AG09309 (cell line): Measurements from ENCODE around the gene CEP85L.

Experiments
- DNase-seq: peaks from one replicate; pipeline ENCODE4 v3.0.0-alpha.2; 2010; ENCODE audit warnings: low read depth
- H3K4me3 ChIP-seq: 2 replicates; pipeline ENCODE4 v1.5.1; 2011; ENCODE audit warnings: mild to moderate bottlenecking, low read depth, low read length, moderate library complexity; ENCODE audit not compliant: control insufficient read depth
- TF ChIP-seq, protein P1 (sequence below): IDR thresholded peaks from 2 replicates; pipeline ENCODE4 v1.5.1; 2011; ENCODE audit warnings: mild to moderate bottlenecking, low read depth, low read length, inconsistent platforms; ENCODE audit not compliant: insufficient read depth, control insufficient read depth; ENCODE audit errors: missing control alignments

CEP85L gene

GRCh38 chr6:118562959-118563358 lies 88.4 kb downstream of the CEP85L start:
- no peak for DNase-seq
- H3K4me3 ChIP-seq = no peak overlapping the region
- TF ChIP-seq, protein P1, sequence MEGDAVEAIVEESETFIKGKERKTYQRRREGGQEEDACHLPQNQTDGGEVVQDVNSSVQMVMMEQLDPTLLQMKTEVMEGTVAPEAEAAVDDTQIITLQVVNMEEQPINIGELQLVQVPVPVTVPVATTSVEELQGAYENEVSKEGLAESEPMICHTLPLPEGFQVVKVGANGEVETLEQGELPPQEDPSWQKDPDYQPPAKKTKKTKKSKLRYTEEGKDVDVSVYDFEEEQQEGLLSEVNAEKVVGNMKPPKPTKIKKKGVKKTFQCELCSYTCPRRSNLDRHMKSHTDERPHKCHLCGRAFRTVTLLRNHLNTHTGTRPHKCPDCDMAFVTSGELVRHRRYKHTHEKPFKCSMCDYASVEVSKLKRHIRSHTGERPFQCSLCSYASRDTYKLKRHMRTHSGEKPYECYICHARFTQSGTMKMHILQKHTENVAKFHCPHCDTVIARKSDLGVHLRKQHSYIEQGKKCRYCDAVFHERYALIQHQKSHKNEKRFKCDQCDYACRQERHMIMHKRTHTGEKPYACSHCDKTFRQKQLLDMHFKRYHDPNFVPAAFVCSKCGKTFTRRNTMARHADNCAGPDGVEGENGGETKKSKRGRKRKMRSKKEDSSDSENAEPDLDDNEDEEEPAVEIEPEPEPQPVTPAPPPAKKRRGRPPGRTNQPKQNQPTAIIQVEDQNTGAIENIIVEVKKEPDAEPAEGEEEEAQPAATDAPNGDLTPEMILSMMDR = no peak

- no peak for DNase-seq
- H3K4me3 ChIP-seq = no peak overlapping the region
- TF ChIP-seq, protein P1 = no peak
Observed at GRCh38 chr6:118562248-118562647, 89.1 kb downstream of the CEP85L start.

GRCh38 chr6:118559659-118560058 lies 91.7 kb downstream of the CEP85L start:
- H3K4me3 ChIP-seq = no peak overlapping the region
- no peak for DNase-seq
- TF ChIP-seq, protein P1 = no peak

GRCh38 chr6:118558464-118559217 lies 92.8 kb downstream of the CEP85L start:
- TF ChIP-seq, protein P1 = no peak
- DNase-seq = no peak
- no peak overlapping the region for H3K4me3 ChIP-seq

GRCh38 chr6:118554698-118555097 lies 96.7 kb downstream of the CEP85L start:
- TF ChIP-seq, protein P1 = no peak
- no peak overlapping the region for H3K4me3 ChIP-seq

GRCh38 chr6:118553132-118553531 lies 98.3 kb downstream of the CEP85L start:
- DNase-seq = no peak
- no peak overlapping the region for H3K4me3 ChIP-seq
- TF ChIP-seq, protein P1 = no peak

More at GRCh38 chr6:118554698-118555097, 96.7 kb downstream of the CEP85L start:
- no peak for DNase-seq
